Osteocyte (in vitro differentiated cells): ENCODE results near the gene ZNF221. TPM values are rescaled to one million over a fixed set of nuclear protein-coding genes. Genes with fewer than 3 reads are reported as not detected.
A peak's percentile ranks its signal among the peaks of the same experiment; 100 is the strongest.

ENCODE experiments used
- DNase-seq: peaks from one replicate; pipeline ENCODE4 v3.0.0; 2021; ENCODE audit warnings: mixed read lengths; ENCODE audit not compliant: unreplicated experiment; ENCODE audit errors: extremely low spot score
- H3K27ac Mint-ChIP-seq: one replicate; pipeline ENCODE4 v1.8.0; 2021; ENCODE audit warnings: mild to moderate bottlenecking, mixed read lengths; ENCODE audit not compliant: unreplicated experiment
- H3K27me3 Mint-ChIP-seq: one replicate; pipeline ENCODE4 v1.8.0; 2021; ENCODE audit warnings: mixed read lengths; ENCODE audit not compliant: unreplicated experiment
- H3K36me3 Mint-ChIP-seq: one replicate; pipeline ENCODE4 v1.8.0; 2021; ENCODE audit warnings: mixed read lengths; ENCODE audit not compliant: unreplicated experiment
- H3K4me1 Mint-ChIP-seq: one replicate; pipeline ENCODE4 v1.8.0; 2021; ENCODE audit warnings: mixed read lengths; ENCODE audit not compliant: unreplicated experiment
- H3K4me3 Mint-ChIP-seq: one replicate; pipeline ENCODE4 v1.8.0; 2021; ENCODE audit warnings: mild to moderate bottlenecking, moderate library complexity, mixed read lengths; ENCODE audit not compliant: unreplicated experiment
- H3K9me3 Mint-ChIP-seq: one replicate; pipeline ENCODE4 v1.8.0; 2021; ENCODE audit warnings: mixed read lengths; ENCODE audit not compliant: unreplicated experiment
- CTCF ChIP-seq: fragments of 200-600 bp; sonication (generic); IDR thresholded peaks from 2 replicates; pipeline ENCODE4 v1.5.0; 2021; ENCODE audit warnings: antibody characterized with exemption, mild to moderate bottlenecking, moderate library complexity
- total RNA-seq: library from RNA; stranded (reverse); gene quantifications from 2 replicates; pipeline ENCODE4 v1.2.1, GENCODE V29; 2021

Gene ZNF221
- total RNA-seq, 1 donor from 2014 or later = 11.4 TPM

GRCh38 chr19:43983912-43984686 is 33.1 kb downstream of the ZNF221 start, which contains the start of gene ZNF155:
TSS of gene ZNF155 (plus strand) at chr19:43984188. CDS start at chr19:43988544, 4,356 bp downstream.
- Mint-ChIP-seq H3K27me3 (no peaks in the 10 kb centered on the region), H3K9me3 (peaks cover 37% of the 10 kb centered on the region), H3K4me1 (peaks cover 11% of the 10 kb centered on the region), H3K27ac (peak within 1 kb of the TSS; percentile 98), H3K36me3 (peaks cover 25% of the 10 kb centered on the region), H3K4me3 (peak within 1 kb of the TSS; percentile 98)
- no peak for TF ChIP-seq CTCF
- peak; percentile 92 for DNase-seq

- no peak for TF ChIP-seq CTCF
- no peak for DNase-seq
Observed at GRCh38 chr19:43984687-43985000, 33.6 kb downstream of the ZNF221 start.

GRCh38 chr19:43997631-43998290 is 46.7 kb downstream of the ZNF221 start:
- H3K36me3 Mint-ChIP-seq = peaks cover 43% of the 10 kb centered on the region
- no peak for DNase-seq
- H3K9me3 Mint-ChIP-seq = peaks cover 25% of the 10 kb centered on the region
- H3K4me1 Mint-ChIP-seq = peaks cover 9% of the 10 kb centered on the region
- no peaks in the 10 kb centered on the region for H3K27me3 Mint-ChIP-seq
- no peak overlapping the region for H3K4me3 Mint-ChIP-seq
- no peak overlapping the region for H3K27ac Mint-ChIP-seq
- no peak for TF ChIP-seq CTCF

More at GRCh38 chr19:43984687-43985000, 33.6 kb downstream of the ZNF221 start:
- no peaks in the 10 kb centered on the region for H3K27me3 Mint-ChIP-seq
- H3K36me3 Mint-ChIP-seq = peaks cover 28% of the 10 kb centered on the region
- peaks cover 11% of the 10 kb centered on the region for H3K4me1 Mint-ChIP-seq
- H3K27ac Mint-ChIP-seq = peak overlapping the region; percentile 98
- peak overlapping the region; percentile 98 for H3K4me3 Mint-ChIP-seq
- peaks cover 39% of the 10 kb centered on the region for H3K9me3 Mint-ChIP-seq

- peaks cover 23% of the 10 kb centered on the region for H3K9me3 Mint-ChIP-seq
- H3K4me1 Mint-ChIP-seq = peaks cover 18% of the 10 kb centered on the region
- H3K4me3 Mint-ChIP-seq = peak overlapping the region; percentile 99
- peaks cover 25% of the 10 kb centered on the region for H3K36me3 Mint-ChIP-seq
- peak overlapping the region; percentile 97 for H3K27ac Mint-ChIP-seq
- DNase-seq = no peak
- no peaks in the 10 kb centered on the region for H3K27me3 Mint-ChIP-seq
- no peak for TF ChIP-seq CTCF
Observed at GRCh38 chr19:44002212-44002565, 51.2 kb downstream of the ZNF221 start.
